ENCODE data around the gene SH3PXD2A. TPM values are rescaled to one million over a fixed set of nuclear protein-coding genes. Genes with fewer than 3 reads are reported as not detected.

SH3PXD2A gene
- total and polyA plus RNA-seq, 9 of the 15 experiments (the other 6 are each of a cell fraction or from before 2014, with no cell fraction given), result 0.41 to 9.3 (median 2.5) TPM

- Histone ChIP-seq H3K9ac (ENCODE audit: insufficient read depth in 1 of 2, low read depth in 2 of 2, low read length in 2 of 2) (peak overlapping the region; percentile 31 to 87), H3K79me2 (ENCODE audit: control insufficient read depth, insufficient read depth, low read length) (peaks cover 5% of the 10 kb centered on the region; the same call in 2 of the 3 replicates), H3K9me1 (ENCODE audit: control insufficient read depth, insufficient read depth, low read length) (peaks cover 4% of the 10 kb centered on the region), H3K9me3 (replicated peaks; ENCODE audit: control insufficient read depth, insufficient read depth, low read depth, low read length) (no peaks in the 10 kb centered on the region), H3K4me3 (peak overlapping the region; percentile 13; the same call in 1 of the 2 replicates), H3K4me1 (replicated peaks in 1 of 2; ENCODE audit: control insufficient read depth in 2 of 2, insufficient read depth in 2 of 2, low read length in 2 of 2) (peaks cover 53 to 76% of the 10 kb centered on the region in 2 experiments), H3K4me2 (ENCODE audit: insufficient read depth, low read length) (peak overlapping the region; percentile 55), H2AFZ (ENCODE audit: low read depth, low read length) (0 out of 2 replicates have a peak overlapping the region, but pooled peaks have one; percentile 45), H3K27ac (ENCODE audit: extremely low read depth, low read depth, low read length) (peak overlapping the region; percentile 70), H4K20me1 (replicated peaks; ENCODE audit: control insufficient read depth, insufficient read depth, low read length) (no peaks in the 10 kb centered on the region), H3K27me3 (ENCODE audit: control insufficient read depth in 2 of 2, insufficient read depth in 2 of 2, low read length in 2 of 2) (no peaks in the 10 kb centered on the region), H3K36me3 (ENCODE audit: control insufficient read depth, insufficient read depth, low read length) (peaks cover 39% of the 10 kb centered on the region; the same call in 2 of the 3 replicates)
- WGBS (ENCODE audit: insufficient coverage, low coverage, missing lambda C conversion rate), result 38% methylated on average over 10 of the region's 22 CpGs
- CTCF ChIA-PET (ENCODE audit: low intra/inter-chr PET ratio), result no interaction called here
- FAIRE-seq (no peak), DNase-seq (ENCODE audit: extremely low read depth in 1 of 4, low spot score in 3 of 4) (peak; percentile 14 to 37 (median 20)), ATAC-seq (peak; percentile 14; the same call in 2 of the 3 replicates)
- POLR2A ChIA-PET, result interaction anchor here (0.5 to 0.6 kb wide), 3 partner anchors 8 to 231 kb away, joined by 3 to 4 read pairs (median 3); no protein-coding TSS in a partner anchor
- intact Hi-C loops (cut with micrococcal nuclease) (loop anchor here (5.0 kb wide), 1 partner anchor 48 kb away; no protein-coding TSS in a partner anchor), in situ Hi-C loops (cut with MboI) (no loop called here)
- peak; percentile 12; the same call in 1 of the 2 replicates for TF ChIP-seq PHF8 (IDR thresholded peaks at IDR 0.05; ENCODE audit: borderline replicate concordance, low read length)
- TF ChIP-seq KDM5B (IDR thresholded peaks at IDR 0.05; ENCODE audit: insufficient replicate concordance, low read depth, low read length), result peak; percentile 32
- peak; percentile 67 for TF ChIP-seq ZFX (CRISPR knock-in tag; IDR thresholded peaks at IDR 0.05)
- TF ChIP-seq ETS1 (conservative IDR thresholded peaks at IDR 0.05; ENCODE audit: control insufficient read depth, low read depth, low read length), result no peak
- TF ChIP-seq TAL1 (IDR thresholded peaks at IDR 0.05), result no peak
- TF ChIP-seq BHLHE40 (IDR thresholded peaks at IDR 0.05; ENCODE audit: low read length), result peak; percentile 52
- no TSS peak for BruUV-seq (replicated peaks)
These were observed 235.7 kb downstream of the SH3PXD2A start for GRCh38 chr10:103619424-103620351.

All from K562 (cell line).